H9 (cell line): ENCODE results near the gene ACTN4. TPM values are rescaled to one million over a fixed set of nuclear protein-coding genes. Genes with fewer than 3 reads are reported as not detected.

Source experiments
- DNase-seq: peaks from one replicate; pipeline ENCODE4 v3.0.0-alpha.2; 2017
- H2AFZ ChIP-seq: one replicate; pipeline ENCODE4 v1.6.1; 2013; ENCODE audit warnings: mild to moderate bottlenecking, low read length, control low read depth, moderate library complexity
- H2AK5ac ChIP-seq: 2 replicates; pipeline ENCODE4 v1.6.1; 2013; ENCODE audit warnings: low read length, control low read depth, mixed read lengths; ENCODE audit not compliant: insufficient read length
- H2BK120ac ChIP-seq: one replicate; pipeline ENCODE4 v1.6.1; 2013; ENCODE audit warnings: low read depth, mild to moderate bottlenecking, low read length, control low read depth, inconsistent platforms; ENCODE audit not compliant: poor library complexity, severe bottlenecking
- H2BK12ac ChIP-seq: 2 replicates; pipeline ENCODE4 v1.6.1; 2013; ENCODE audit warnings: low read length, control low read depth, mixed read lengths, low read depth; ENCODE audit not compliant: insufficient read length
- H2BK15ac ChIP-seq: 2 replicates; pipeline ENCODE4 v1.6.1; 2013; ENCODE audit warnings: low read depth, low read length, control low read depth
- H2BK20ac ChIP-seq: one replicate; pipeline ENCODE4 v1.6.1; 2013; ENCODE audit warnings: low read depth, mild to moderate bottlenecking, low read length, control low read depth, inconsistent platforms; ENCODE audit not compliant: poor library complexity, severe bottlenecking
- H2BK5ac ChIP-seq: 2 replicates; pipeline ENCODE4 v1.6.1; 2013; ENCODE audit warnings: low read length, control low read depth, mixed read lengths; ENCODE audit not compliant: insufficient read length
- H3K14ac ChIP-seq: 2 replicates; pipeline ENCODE4 v1.6.1; 2013; ENCODE audit warnings: low read length, control low read depth; ENCODE audit not compliant: insufficient read depth
- H3K18ac ChIP-seq: 2 replicates; pipeline ENCODE4 v1.6.1; 2013; ENCODE audit warnings: low read depth, mild to moderate bottlenecking, mixed read lengths, low read length, control low read depth; ENCODE audit not compliant: insufficient read length
- H3K23ac ChIP-seq: 2 replicates; pipeline ENCODE4 v1.6.1; 2013; ENCODE audit warnings: low read length, control low read depth, mixed read lengths, low read depth; ENCODE audit not compliant: insufficient read length
- H3K23me2 ChIP-seq: 2 replicates; pipeline ENCODE4 v1.6.1; 2013; ENCODE audit warnings: low read depth, mild to moderate bottlenecking, mixed read lengths, low read length, control low read depth; ENCODE audit not compliant: insufficient read length, poor library complexity, severe bottlenecking
- H3K27ac ChIP-seq: 2 replicates; pipeline ENCODE4 v1.5.1; 2013; ENCODE audit warnings: low read length, control low read depth, mixed read lengths, low read depth; ENCODE audit not compliant: insufficient read length
- H3K27me3 ChIP-seq: 2 replicates; pipeline ENCODE4 v1.6.1; 2013; ENCODE audit warnings: low read length, control low read depth, inconsistent platforms; ENCODE audit not compliant: insufficient read depth
- H3K4ac ChIP-seq: 2 replicates; pipeline ENCODE4 v1.6.1; 2013; ENCODE audit warnings: low read depth, mild to moderate bottlenecking, control low read depth, inconsistent platforms, low read length, moderate library complexity
- H3K4me1 ChIP-seq: 2 replicates; pipeline ENCODE4 v1.6.1; 2013; ENCODE audit warnings: low read length, control low read depth, inconsistent platforms; ENCODE audit not compliant: insufficient read depth
- H3K4me2 ChIP-seq: 2 replicates; pipeline ENCODE4 v1.6.1; 2013; ENCODE audit warnings: low read length, control low read depth, mixed read lengths; ENCODE audit not compliant: insufficient read length, insufficient read depth
- H3K56ac ChIP-seq: 2 replicates; pipeline ENCODE4 v1.6.1; 2013; ENCODE audit warnings: low read depth, mild to moderate bottlenecking, mixed read lengths, low read length, control low read depth; ENCODE audit not compliant: insufficient read length
- H3K79me1 ChIP-seq: 2 replicates; pipeline ENCODE4 v1.6.1; 2013; ENCODE audit warnings: low read depth, mild to moderate bottlenecking, moderate library complexity, low read length, control low read depth, inconsistent platforms; ENCODE audit not compliant: insufficient read depth, poor library complexity, severe bottlenecking
- H3K79me2 ChIP-seq: 2 replicates; pipeline ENCODE4 v1.6.1; 2013; ENCODE audit warnings: low read length, control low read depth, inconsistent platforms; ENCODE audit not compliant: insufficient read depth
- H3K9ac ChIP-seq: 2 replicates; pipeline ENCODE4 v1.6.1; 2013; ENCODE audit warnings: low read length, control low read depth, mixed read lengths; ENCODE audit not compliant: insufficient read length; ENCODE audit errors: extremely low read depth
- H3K9me3 ChIP-seq: one replicate; pipeline ENCODE4 v1.6.1; 2013; ENCODE audit warnings: low read depth, low read length, inconsistent platforms; ENCODE audit not compliant: control insufficient read depth
- H3T11ph ChIP-seq: one replicate; pipeline ENCODE4 v1.6.1; 2013; ENCODE audit warnings: mild to moderate bottlenecking, low read length, control low read depth, inconsistent platforms
- H4K20me1 ChIP-seq: one replicate; pipeline ENCODE4 v1.6.1; 2013; ENCODE audit not compliant: control insufficient read depth, insufficient read length, insufficient read depth
- H4K5ac ChIP-seq: 2 replicates; pipeline ENCODE4 v1.6.1; 2013; ENCODE audit warnings: low read depth, mild to moderate bottlenecking, mixed read lengths, low read length, control low read depth; ENCODE audit not compliant: insufficient read length
- H4K8ac ChIP-seq: replicated peaks from 2 replicates; pipeline ENCODE4 v1.6.1; 2013; ENCODE audit warnings: low read length, control low read depth, mixed read lengths, low read depth; ENCODE audit not compliant: insufficient read length
- H4K91ac ChIP-seq: 2 replicates; pipeline ENCODE4 v1.6.1; 2013; ENCODE audit warnings: low read depth, mild to moderate bottlenecking, moderate library complexity, mixed read lengths, low read length, control low read depth; ENCODE audit not compliant: insufficient read length
- H3K27ac Mint-ChIP-seq, 3 experiments: 2 replicates in 2 of 3; 3 replicates in 1 of 3; pipeline ENCODE4 v1.8.0; 2020 to 2021; ENCODE audit warnings: mixed read lengths in 3 of 3, mild to moderate bottlenecking in 1 of 3, moderate library complexity in 1 of 3
- H3K27me3 Mint-ChIP-seq: 2 replicates; pipeline ENCODE4 v1.8.0; 2021; ENCODE audit warnings: low read depth, mild to moderate bottlenecking, moderate library complexity, mixed read lengths
- H3K36me3 Mint-ChIP-seq, 3 experiments: 2 replicates in 2 of 3; 3 replicates in 1 of 3; pipeline ENCODE4 v1.8.0; 2020 to 2021; ENCODE audit warnings: low read depth in 3 of 3, mixed read lengths in 3 of 3; ENCODE audit not compliant: insufficient read depth in 1 of 3
- H3K4me1 Mint-ChIP-seq, 2 experiments: 2 replicates each; pipeline ENCODE4 v1.8.0; 2020; ENCODE audit warnings: mixed read lengths in 2 of 2
- H3K4me3 Mint-ChIP-seq, 2 experiments: 2 replicates in 1 of 2; 3 replicates in 1 of 2; pipeline ENCODE4 v1.8.0; 2020 to 2021; ENCODE audit warnings: mild to moderate bottlenecking in 2 of 2, mixed read lengths in 2 of 2, moderate library complexity in 1 of 2
- H3K9me3 Mint-ChIP-seq, 2 experiments: 2 replicates in 1 of 2; 3 replicates in 1 of 2; pipeline ENCODE4 v1.8.0; 2020; ENCODE audit warnings: mild to moderate bottlenecking in 2 of 2, mixed read lengths in 2 of 2, moderate library complexity in 1 of 2
- WGBS: extraction: QIAGEN DNeasy Blood & Tissue Kit; methylation state at CpG from one replicate; pipeline ENCODE4 v1.1.7; 2013; ENCODE audit warnings: missing lambda C conversion rate, low lambda C conversion rate, mixed read lengths; ENCODE audit not compliant: insufficient read length; ENCODE audit errors: extremely low coverage; 5-methylcytosine and 5-hydroxymethylcytosine counted together
- total RNA-seq: library from RNA; stranded (reverse); gene quantifications from 2 replicates; pipeline ENCODE4 v1.2.1, GENCODE V29; 2021
- TF ChIP-seq, protein P1 (sequence below): fragments of 200-600 bp; sonication (generic); conservative IDR thresholded peaks from 3 replicates; pipeline ENCODE4 v1.8.0; 2021; ENCODE audit warnings: antibody characterized with exemption, mild to moderate bottlenecking

The ACTN4 gene
- total RNA-seq, 1 experiment from 2014 or later, result 369 TPM

GRCh38 chr19:38673030-38673429 is 25.6 kb downstream of the ACTN4 start:
- H3T11ph ChIP-seq, result no peak overlapping the region
- H2AFZ ChIP-seq, result no peak overlapping the region
- no peak overlapping the region for H2BK5ac ChIP-seq
- H3K9me3 Mint-ChIP-seq, result no peaks in the 10 kb centered on the region; a peak in 2 of 5 replicates
- no peak overlapping the region for H3K9ac ChIP-seq
- no peaks in the 10 kb centered on the region for H3K27me3 Mint-ChIP-seq
- H4K91ac ChIP-seq, result no peak overlapping the region
- H3K27ac Mint-ChIP-seq, result no peak overlapping the region
- no peak overlapping the region for H3K18ac ChIP-seq
- no peaks in the 10 kb centered on the region for H3K9me3 ChIP-seq
- no peak overlapping the region for H4K8ac ChIP-seq
- H4K5ac ChIP-seq, result no peak overlapping the region
- H3K79me1 ChIP-seq, result peaks cover 6% of the 10 kb centered on the region
- peaks cover 50% of the 10 kb centered on the region; the same call in 1 of the 2 replicates for H3K79me2 ChIP-seq
- no peak overlapping the region for H2BK120ac ChIP-seq
- H2BK12ac ChIP-seq, result no peak overlapping the region
- H3K27ac ChIP-seq, result no peak overlapping the region
- no peak overlapping the region for H3K4ac ChIP-seq
- H3K27me3 ChIP-seq, result no peaks in the 10 kb centered on the region
- H3K23ac ChIP-seq, result no peak overlapping the region
- no peak overlapping the region for H3K56ac ChIP-seq
- H3K36me3 Mint-ChIP-seq, result peaks cover 15 to 22% (median 22%) of the 10 kb centered on the region in 3 experiments
- H3K23me2 ChIP-seq, result no peaks in the 10 kb centered on the region
- no peaks in the 10 kb centered on the region for H4K20me1 ChIP-seq
- H3K4me3 Mint-ChIP-seq, result no peak overlapping the region
- H3K4me1 Mint-ChIP-seq, result peaks cover 64 to 70% of the 10 kb centered on the region in 2 experiments
- WGBS, result no CpG with 5 or more reads among the region's 4 CpGs
- TF ChIP-seq, protein P1, sequence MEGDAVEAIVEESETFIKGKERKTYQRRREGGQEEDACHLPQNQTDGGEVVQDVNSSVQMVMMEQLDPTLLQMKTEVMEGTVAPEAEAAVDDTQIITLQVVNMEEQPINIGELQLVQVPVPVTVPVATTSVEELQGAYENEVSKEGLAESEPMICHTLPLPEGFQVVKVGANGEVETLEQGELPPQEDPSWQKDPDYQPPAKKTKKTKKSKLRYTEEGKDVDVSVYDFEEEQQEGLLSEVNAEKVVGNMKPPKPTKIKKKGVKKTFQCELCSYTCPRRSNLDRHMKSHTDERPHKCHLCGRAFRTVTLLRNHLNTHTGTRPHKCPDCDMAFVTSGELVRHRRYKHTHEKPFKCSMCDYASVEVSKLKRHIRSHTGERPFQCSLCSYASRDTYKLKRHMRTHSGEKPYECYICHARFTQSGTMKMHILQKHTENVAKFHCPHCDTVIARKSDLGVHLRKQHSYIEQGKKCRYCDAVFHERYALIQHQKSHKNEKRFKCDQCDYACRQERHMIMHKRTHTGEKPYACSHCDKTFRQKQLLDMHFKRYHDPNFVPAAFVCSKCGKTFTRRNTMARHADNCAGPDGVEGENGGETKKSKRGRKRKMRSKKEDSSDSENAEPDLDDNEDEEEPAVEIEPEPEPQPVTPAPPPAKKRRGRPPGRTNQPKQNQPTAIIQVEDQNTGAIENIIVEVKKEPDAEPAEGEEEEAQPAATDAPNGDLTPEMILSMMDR, result no peak
- no peak overlapping the region for H2BK20ac ChIP-seq
- no peak for DNase-seq
- H2BK15ac ChIP-seq, result no peak overlapping the region
- peaks cover 13% of the 10 kb centered on the region for H3K4me1 ChIP-seq
- H3K14ac ChIP-seq, result no peak overlapping the region
- H3K4me2 ChIP-seq, result no peak overlapping the region
- no peak overlapping the region for H2AK5ac ChIP-seq
